Smooth muscle cell (in vitro differentiated cells): Measurements from ENCODE around the gene DNASE1. TPM values are rescaled to one million over a fixed set of nuclear protein-coding genes. Genes with fewer than 3 reads are reported as not detected.

Source experiments
- DNase-seq: peaks from one replicate; lab custom pipeline; 2025; ENCODE audit not compliant: unreplicated experiment; lab: John Stamatoyannopoulos, UW
- H2AFZ ChIP-seq: fragments of 200-600 bp; sonication (generic); 2 replicates; pipeline ENCODE4 v1.6.0; 2016; ENCODE audit warnings: antibody characterized with exemption, low read depth, mild to moderate bottlenecking
- H3F3A ChIP-seq: fragments of 200-600 bp; sonication (generic); 2 replicates; pipeline ENCODE4 v1.6.0; 2017; ENCODE audit warnings: antibody characterized with exemption, low read depth
- H3K27ac ChIP-seq: fragments of 200-600 bp; sonication (generic); 2 replicates; pipeline ENCODE4 v1.5.1; 2016; ENCODE audit warnings: low read depth, mild to moderate bottlenecking
- H3K27me3 ChIP-seq: fragments of 200-600 bp; sonication (generic); 2 replicates; pipeline ENCODE4 v1.6.1; 2016; ENCODE audit warnings: low read depth, mild to moderate bottlenecking
- H3K36me3 ChIP-seq: fragments of 200-600 bp; sonication (generic); 2 replicates; pipeline ENCODE4 v1.5.1; 2016; ENCODE audit warnings: low read depth
- H3K4me1 ChIP-seq: fragments of 200-600 bp; sonication (generic); 2 replicates; pipeline ENCODE4 v1.5.1; 2016; ENCODE audit warnings: low read depth
- H3K4me2 ChIP-seq: fragments of 200-600 bp; sonication (generic); 2 replicates; pipeline ENCODE4 v1.6.0; 2016; ENCODE audit warnings: mild to moderate bottlenecking
- H3K4me3 ChIP-seq: fragments of 200-600 bp; sonication (generic); 2 replicates; pipeline ENCODE4 v1.5.1; 2016; ENCODE audit warnings: mild to moderate bottlenecking
- H3K79me2 ChIP-seq: fragments of 200-600 bp; sonication (generic); 2 replicates; pipeline ENCODE4 v1.6.0; 2016; ENCODE audit warnings: low read depth, mild to moderate bottlenecking
- H3K9ac ChIP-seq: fragments of 200-600 bp; sonication (generic); 2 replicates; pipeline ENCODE4 v1.6.0; 2016; ENCODE audit warnings: low read depth
- H3K9me3 ChIP-seq: fragments of 200-600 bp; sonication (generic); replicated peaks from 2 replicates; pipeline ENCODE4 v1.5.1; 2016; ENCODE audit warnings: low read depth
- H4K20me1 ChIP-seq: fragments of 200-600 bp; sonication (generic); 2 replicates; pipeline ENCODE4 v1.6.0; 2016; ENCODE audit warnings: low read depth
- WGBS: methylation state at CpG from one replicate; pipeline ENCODE4 v1.1.7; 2016; ENCODE audit warnings: low lambda C conversion rate; 5-methylcytosine and 5-hydroxymethylcytosine counted together
- polyA plus RNA-seq: library from polyadenylated mRNA; unstranded; fragments of >200 nt; fragmentation: Nextera tagmentation; extraction: Ambion mirVana; gene quantifications from 2 replicates; pipeline ENCODE4 v1.2.1, GENCODE V29; 2016
- total RNA-seq: library from RNA; depleted of rRNA; stranded (reverse); fragments of >200 nt; gene quantifications from 2 replicates; pipeline ENCODE4 v1.2.3, GENCODE V29; 2014
- TF ChIP-seq, protein P1 (sequence below): fragments of 200-600 bp; sonication (generic); IDR thresholded peaks from 2 replicates; pipeline ENCODE4 v1.5.1; 2017; ENCODE audit warnings: borderline replicate concordance, mild to moderate bottlenecking, antibody characterized with exemption; ENCODE audit not compliant: insufficient read depth, poor library complexity, severe bottlenecking

The DNASE1 gene
- total and polyA plus RNA-seq, 2 experiments from 2014 or later, result 8.1 to 37.8 TPM

DNA sequence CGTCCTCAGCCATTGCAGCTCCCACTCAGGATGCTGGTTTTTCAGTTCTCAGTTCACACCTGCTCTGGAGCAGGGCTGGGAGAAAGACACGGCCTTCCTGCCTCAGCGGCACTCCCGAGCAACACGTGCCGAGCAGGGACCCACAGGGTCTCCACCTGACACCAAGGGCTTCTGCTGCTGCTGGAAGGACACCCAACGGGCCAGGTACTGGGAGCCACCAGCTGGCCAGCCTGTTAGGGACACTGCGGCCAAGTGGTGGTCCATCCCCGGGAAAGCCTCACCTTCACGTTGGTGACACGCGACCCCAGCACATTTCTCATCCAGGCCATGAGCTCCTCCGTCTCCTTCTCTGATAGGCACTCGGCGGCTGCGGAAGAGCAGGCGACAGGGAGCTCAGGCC lies 8.1 kb downstream of the DNASE1 start:
- Histone ChIP-seq H3K27me3 (no peaks in the 10 kb centered on the region), H3K4me3 (no peak overlapping the region), H3K79me2 (no peaks in the 10 kb centered on the region), H2AFZ (no peak overlapping the region), H4K20me1 (no peaks in the 10 kb centered on the region), H3K4me2 (no peak overlapping the region), H3K4me1 (no peaks in the 10 kb centered on the region), H3K9ac (no peak overlapping the region), H3K36me3 (no peaks in the 10 kb centered on the region), H3K27ac (no peak overlapping the region), H3F3A (no peaks in the 10 kb centered on the region), H3K9me3 (no peaks in the 10 kb centered on the region)
- TF ChIP-seq, protein P1, sequence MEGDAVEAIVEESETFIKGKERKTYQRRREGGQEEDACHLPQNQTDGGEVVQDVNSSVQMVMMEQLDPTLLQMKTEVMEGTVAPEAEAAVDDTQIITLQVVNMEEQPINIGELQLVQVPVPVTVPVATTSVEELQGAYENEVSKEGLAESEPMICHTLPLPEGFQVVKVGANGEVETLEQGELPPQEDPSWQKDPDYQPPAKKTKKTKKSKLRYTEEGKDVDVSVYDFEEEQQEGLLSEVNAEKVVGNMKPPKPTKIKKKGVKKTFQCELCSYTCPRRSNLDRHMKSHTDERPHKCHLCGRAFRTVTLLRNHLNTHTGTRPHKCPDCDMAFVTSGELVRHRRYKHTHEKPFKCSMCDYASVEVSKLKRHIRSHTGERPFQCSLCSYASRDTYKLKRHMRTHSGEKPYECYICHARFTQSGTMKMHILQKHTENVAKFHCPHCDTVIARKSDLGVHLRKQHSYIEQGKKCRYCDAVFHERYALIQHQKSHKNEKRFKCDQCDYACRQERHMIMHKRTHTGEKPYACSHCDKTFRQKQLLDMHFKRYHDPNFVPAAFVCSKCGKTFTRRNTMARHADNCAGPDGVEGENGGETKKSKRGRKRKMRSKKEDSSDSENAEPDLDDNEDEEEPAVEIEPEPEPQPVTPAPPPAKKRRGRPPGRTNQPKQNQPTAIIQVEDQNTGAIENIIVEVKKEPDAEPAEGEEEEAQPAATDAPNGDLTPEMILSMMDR, result no peak
- 99% methylated on average over 17 of the region's 17 CpGs for WGBS
- DNase-seq, result no peak

DNA sequence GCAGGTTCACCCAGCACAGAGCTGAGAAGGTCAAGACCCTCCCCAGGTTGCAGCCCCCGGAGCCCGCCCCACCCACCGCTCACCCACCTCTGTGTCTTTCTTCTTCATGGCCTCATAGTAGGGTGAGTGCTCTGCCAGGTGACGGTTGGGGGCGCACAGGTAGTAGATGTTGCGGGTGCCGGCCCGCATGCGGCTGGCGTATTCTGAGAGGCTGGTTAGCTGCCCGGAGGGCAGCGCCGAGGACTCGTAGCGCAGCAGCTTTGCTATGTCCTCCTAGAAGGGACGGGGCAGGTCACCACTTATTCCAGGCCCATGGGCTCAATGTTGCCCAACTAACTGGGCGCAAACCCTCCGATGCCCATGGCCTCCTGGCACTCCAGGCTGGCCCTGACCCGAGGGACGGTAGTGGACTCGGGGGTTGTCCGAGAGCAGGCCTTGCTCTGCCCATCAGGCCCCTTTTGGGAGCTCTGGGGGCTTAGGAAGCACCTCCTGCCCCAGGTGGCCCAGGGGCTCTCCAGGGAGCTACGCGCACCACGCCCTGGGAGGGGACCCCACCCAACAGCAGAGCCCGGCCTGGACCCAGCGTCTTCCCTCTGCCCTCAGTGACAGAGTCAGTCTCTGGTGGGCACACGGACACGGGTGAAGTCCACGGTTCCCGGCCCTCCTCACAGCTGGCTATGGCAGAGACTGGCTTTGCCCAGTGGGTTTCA lies 9.9 kb downstream of the DNASE1 start:
- Histone ChIP-seq H3F3A (no peaks in the 10 kb centered on the region), H3K9ac (no peak overlapping the region), H2AFZ (no peak overlapping the region), H3K27me3 (no peaks in the 10 kb centered on the region), H3K79me2 (no peaks in the 10 kb centered on the region), H3K36me3 (no peaks in the 10 kb centered on the region), H3K4me1 (no peaks in the 10 kb centered on the region), H3K4me3 (no peak overlapping the region), H3K9me3 (no peaks in the 10 kb centered on the region), H3K27ac (no peak overlapping the region), H3K4me2 (no peak overlapping the region), H4K20me1 (no peaks in the 10 kb centered on the region)
- DNase-seq, result no peak
- TF ChIP-seq, protein P1, result no peak
- WGBS, result 98% methylated on average over 19 of the region's 31 CpGs

DNA sequence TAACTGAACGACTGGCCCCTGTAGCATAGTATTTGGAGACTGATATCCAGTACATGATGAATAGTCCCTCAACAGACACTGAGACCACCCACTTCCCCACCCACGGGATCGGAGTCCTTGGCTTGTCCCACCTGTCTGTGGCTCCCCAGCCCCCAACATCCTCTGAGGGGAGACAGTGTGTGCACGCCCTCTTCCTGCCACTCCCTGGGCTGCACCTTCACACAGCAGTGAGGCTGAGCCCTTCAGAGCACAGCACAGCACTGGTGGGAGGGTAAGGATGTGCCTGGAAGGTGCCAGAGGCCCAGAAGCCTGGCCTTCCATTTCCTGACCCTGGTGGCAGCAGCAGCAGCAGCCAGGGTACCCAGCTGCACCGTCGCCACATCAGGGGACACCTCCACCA lies 11.0 kb downstream of the DNASE1 start:
- no peaks in the 10 kb centered on the region for H3K4me1 ChIP-seq
- no peak overlapping the region for H3K4me3 ChIP-seq
- H3K79me2 ChIP-seq, result no peaks in the 10 kb centered on the region
- no peak overlapping the region for H3K9ac ChIP-seq
- no peaks in the 10 kb centered on the region for H4K20me1 ChIP-seq
- no peaks in the 10 kb centered on the region for H3K27me3 ChIP-seq
- no peak for DNase-seq
- H3K27ac ChIP-seq, result no peak overlapping the region
- H3K36me3 ChIP-seq, result no peaks in the 10 kb centered on the region
- H3F3A ChIP-seq, result no peaks in the 10 kb centered on the region
- H3K4me2 ChIP-seq, result no peak overlapping the region
- H3K9me3 ChIP-seq, result no peaks in the 10 kb centered on the region
- H2AFZ ChIP-seq, result no peak overlapping the region
- 95% methylated on average over 6 of the region's 6 CpGs for WGBS
- TF ChIP-seq, protein P1, result no peak

DNA sequence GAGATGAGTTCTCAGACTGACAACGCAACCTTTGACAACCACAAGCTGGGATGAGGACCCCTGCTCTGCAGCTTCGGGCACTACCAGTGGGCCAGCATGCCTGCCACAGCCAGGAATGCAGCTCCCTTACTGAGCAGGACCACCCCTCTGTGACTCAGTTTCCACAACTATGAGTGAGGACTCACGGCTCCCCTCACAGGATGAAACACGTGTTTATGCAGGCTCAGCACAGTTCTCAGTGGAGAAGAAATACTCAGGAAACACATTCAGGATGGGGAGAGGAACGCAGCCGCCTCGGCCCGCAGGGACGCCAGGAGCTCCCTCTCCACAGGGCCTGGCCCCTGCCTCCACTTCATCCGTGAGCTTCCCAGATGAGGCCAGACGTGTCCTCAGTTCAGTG lies 14.1 kb downstream of the DNASE1 start:
- Histone ChIP-seq H3K79me2 (no peaks in the 10 kb centered on the region), H3K4me3 (no peak overlapping the region), H3K27ac (no peak overlapping the region), H3K9ac (no peak overlapping the region), H3K36me3 (no peaks in the 10 kb centered on the region), H3K4me2 (no peak overlapping the region), H4K20me1 (no peaks in the 10 kb centered on the region), H3K4me1 (no peaks in the 10 kb centered on the region), H3K9me3 (no peaks in the 10 kb centered on the region), H2AFZ (no peak overlapping the region), H3K27me3 (no peaks in the 10 kb centered on the region), H3F3A (no peaks in the 10 kb centered on the region)
- TF ChIP-seq, protein P1, result no peak
- DNase-seq, result no peak
- 97% methylated on average over 11 of the region's 11 CpGs for WGBS
